GM12878 (cell line): ENCODE results near the gene PRSS8. TPM values are rescaled to one million over a fixed set of nuclear protein-coding genes. Genes with fewer than 3 reads are reported as not detected.

Experiments
- BCL11A ChIP-seq: IDR thresholded peaks from 2 replicates; pipeline ENCODE4 v1.6.1; 2011; ENCODE audit warnings: low read depth, low read length
- ESRRA ChIP-seq: IDR thresholded peaks from 2 replicates; pipeline ENCODE4 v1.6.1; 2012; ENCODE audit warnings: mild to moderate bottlenecking, low read length, improper control_type of control experiment
- MYB ChIP-seq: fragments of 150-350 bp; IDR thresholded peaks from 2 replicates; pipeline ENCODE4 v1.6.1; 2014; ENCODE audit warnings: mild to moderate bottlenecking, low read depth, low read length, borderline replicate concordance
- polyA plus RNA-seq, 11 experiments: library from polyadenylated mRNA; depleted of rRNA in 4 of 11; unstranded in 6 of 11; stranded (reverse) in 5 of 11; fragments of >200 nt; fragmentation: Nextera tagmentation in 4 of 11; fragmentation: Illumina TruSeq in 1 of 11; extraction: Ambion mirVana in 4 of 11; extraction: Trizol in 1 of 11; gene quantifications; 1 replicate in 1 of 11; 2 replicates in 10 of 11; pipeline versions ENCODE4 v1.2.1 to v1.2.3, GENCODE V29; 2011 to 2016; ENCODE audit warnings: inconsistent platforms in 2 of 11, missing spikeins in 2 of 11, low read depth in 1 of 11
- total RNA-seq, 4 experiments: library from RNA; depleted of rRNA in 3 of 4; stranded (reverse); fragments of >200 nt in 3 of 4; fragmentation: Illumina TruSeq in 1 of 4; extraction: Trizol in 1 of 4; gene quantifications; 2 replicates each; pipeline versions ENCODE4 v1.2.1 to v1.2.3, GENCODE V29; 2013 to 2021
- TF ChIP-seq, protein P1 (sequence below): IDR thresholded peaks from 2 replicates; pipeline ENCODE4 v1.6.1; 2012; ENCODE audit warnings: improper control_type of control experiment, low read depth, low read length; ENCODE audit not compliant: insufficient replicate concordance
- TF ChIP-seq, protein P2 (sequence below): fragments of 450-650 bp; formaldehyde crosslinking; IDR thresholded peaks from 2 replicates; pipeline ENCODE4 v1.4.0; 2020; ENCODE audit warnings: mild to moderate bottlenecking, moderate library complexity

The PRSS8 gene
- total and polyA plus RNA-seq, 10 of the 15 experiments (the other 5 are each of a cell fraction or from before 2014, with no cell fraction given) = 0.33 to 0.58 TPM; not detected in 8

GRCh38 chr16:31148281-31148728 lies 12.8 kb upstream of the PRSS8 start (continued):
- TF ChIP-seq BCL11A (no peak), MYB (no peak), ESRRA (no peak)
- TF ChIP-seq, protein P1, sequence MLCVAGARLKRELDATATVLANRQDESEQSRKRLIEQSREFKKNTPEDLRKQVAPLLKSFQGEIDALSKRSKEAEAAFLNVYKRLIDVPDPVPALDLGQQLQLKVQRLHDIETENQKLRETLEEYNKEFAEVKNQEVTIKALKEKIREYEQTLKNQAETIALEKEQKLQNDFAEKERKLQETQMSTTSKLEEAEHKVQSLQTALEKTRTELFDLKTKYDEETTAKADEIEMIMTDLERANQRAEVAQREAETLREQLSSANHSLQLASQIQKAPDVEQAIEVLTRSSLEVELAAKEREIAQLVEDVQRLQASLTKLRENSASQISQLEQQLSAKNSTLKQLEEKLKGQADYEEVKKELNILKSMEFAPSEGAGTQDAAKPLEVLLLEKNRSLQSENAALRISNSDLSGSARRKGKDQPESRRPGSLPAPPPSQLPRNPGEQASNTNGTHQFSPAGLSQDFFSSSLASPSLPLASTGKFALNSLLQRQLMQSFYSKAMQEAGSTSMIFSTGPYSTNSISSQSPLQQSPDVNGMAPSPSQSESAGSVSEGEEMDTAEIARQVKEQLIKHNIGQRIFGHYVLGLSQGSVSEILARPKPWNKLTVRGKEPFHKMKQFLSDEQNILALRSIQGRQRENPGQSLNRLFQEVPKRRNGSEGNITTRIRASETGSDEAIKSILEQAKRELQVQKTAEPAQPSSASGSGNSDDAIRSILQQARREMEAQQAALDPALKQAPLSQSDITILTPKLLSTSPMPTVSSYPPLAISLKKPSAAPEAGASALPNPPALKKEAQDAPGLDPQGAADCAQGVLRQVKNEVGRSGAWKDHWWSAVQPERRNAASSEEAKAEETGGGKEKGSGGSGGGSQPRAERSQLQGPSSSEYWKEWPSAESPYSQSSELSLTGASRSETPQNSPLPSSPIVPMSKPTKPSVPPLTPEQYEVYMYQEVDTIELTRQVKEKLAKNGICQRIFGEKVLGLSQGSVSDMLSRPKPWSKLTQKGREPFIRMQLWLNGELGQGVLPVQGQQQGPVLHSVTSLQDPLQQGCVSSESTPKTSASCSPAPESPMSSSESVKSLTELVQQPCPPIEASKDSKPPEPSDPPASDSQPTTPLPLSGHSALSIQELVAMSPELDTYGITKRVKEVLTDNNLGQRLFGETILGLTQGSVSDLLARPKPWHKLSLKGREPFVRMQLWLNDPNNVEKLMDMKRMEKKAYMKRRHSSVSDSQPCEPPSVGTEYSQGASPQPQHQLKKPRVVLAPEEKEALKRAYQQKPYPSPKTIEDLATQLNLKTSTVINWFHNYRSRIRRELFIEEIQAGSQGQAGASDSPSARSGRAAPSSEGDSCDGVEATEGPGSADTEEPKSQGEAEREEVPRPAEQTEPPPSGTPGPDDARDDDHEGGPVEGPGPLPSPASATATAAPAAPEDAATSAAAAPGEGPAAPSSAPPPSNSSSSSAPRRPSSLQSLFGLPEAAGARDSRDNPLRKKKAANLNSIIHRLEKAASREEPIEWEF = no peak
- TF ChIP-seq, protein P2, sequence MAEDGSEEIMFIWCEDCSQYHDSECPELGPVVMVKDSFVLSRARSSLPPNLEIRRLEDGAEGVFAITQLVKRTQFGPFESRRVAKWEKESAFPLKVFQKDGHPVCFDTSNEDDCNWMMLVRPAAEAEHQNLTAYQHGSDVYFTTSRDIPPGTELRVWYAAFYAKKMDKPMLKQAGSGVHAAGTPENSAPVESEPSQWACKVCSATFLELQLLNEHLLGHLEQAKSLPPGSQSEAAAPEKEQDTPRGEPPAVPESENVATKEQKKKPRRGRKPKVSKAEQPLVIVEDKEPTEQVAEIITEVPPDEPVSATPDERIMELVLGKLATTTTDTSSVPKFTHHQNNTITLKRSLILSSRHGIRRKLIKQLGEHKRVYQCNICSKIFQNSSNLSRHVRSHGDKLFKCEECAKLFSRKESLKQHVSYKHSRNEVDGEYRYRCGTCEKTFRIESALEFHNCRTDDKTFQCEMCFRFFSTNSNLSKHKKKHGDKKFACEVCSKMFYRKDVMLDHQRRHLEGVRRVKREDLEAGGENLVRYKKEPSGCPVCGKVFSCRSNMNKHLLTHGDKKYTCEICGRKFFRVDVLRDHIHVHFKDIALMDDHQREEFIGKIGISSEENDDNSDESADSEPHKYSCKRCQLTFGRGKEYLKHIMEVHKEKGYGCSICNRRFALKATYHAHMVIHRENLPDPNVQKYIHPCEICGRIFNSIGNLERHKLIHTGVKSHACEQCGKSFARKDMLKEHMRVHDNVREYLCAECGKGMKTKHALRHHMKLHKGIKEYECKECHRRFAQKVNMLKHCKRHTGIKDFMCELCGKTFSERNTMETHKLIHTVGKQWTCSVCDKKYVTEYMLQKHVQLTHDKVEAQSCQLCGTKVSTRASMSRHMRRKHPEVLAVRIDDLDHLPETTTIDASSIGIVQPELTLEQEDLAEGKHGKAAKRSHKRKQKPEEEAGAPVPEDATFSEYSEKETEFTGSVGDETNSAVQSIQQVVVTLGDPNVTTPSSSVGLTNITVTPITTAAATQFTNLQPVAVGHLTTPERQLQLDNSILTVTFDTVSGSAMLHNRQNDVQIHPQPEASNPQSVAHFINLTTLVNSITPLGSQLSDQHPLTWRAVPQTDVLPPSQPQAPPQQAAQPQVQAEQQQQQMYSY (CRISPR knock-in tag) = no peak
